Right lobe of liver (tissue), 6 donors: Measurements from ENCODE around the gene TSPAN9. TPM values are rescaled to one million over a fixed set of nuclear protein-coding genes. Genes with fewer than 3 reads are reported as not detected.

ENCODE experiments used
- ATAC-seq, 4 donors: fragments of 200-7000 bp; cut with Tn5 transposase; one replicate each; pipeline ENCODE4 v1.9.1; 2020; ENCODE audit warnings: mild to moderate bottlenecking in 4 of 4, moderate library complexity in 4 of 4
- DNase-seq, 3 donors: peaks; one replicate each; pipeline ENCODE4 v3.0.0-alpha.2; 2020
- H3K27ac ChIP-seq, 3 donors: fragments of 200-600 bp; one replicate each; pipeline ENCODE4 v1.8.0; 2022
- H3K27me3 ChIP-seq, 2 donors: fragments of 200-600 bp; one replicate each; pipeline ENCODE4 v1.8.0; 2022
- H3K36me3 ChIP-seq, 4 donors: fragments of 200-600 bp; sonication (generic) in 1 of 4; one replicate each; pipeline versions ENCODE4 v1.5.1 to v1.8.0; 2017 to 2022; ENCODE audit warnings: control low read depth in 1 of 4
- H3K4me1 ChIP-seq, 4 donors: fragments of 200-600 bp; sonication (generic) in 1 of 4; one replicate each; pipeline versions ENCODE4 v1.5.1 to v1.8.0; 2017 to 2022; ENCODE audit warnings: control low read depth in 1 of 4
- H3K4me3 ChIP-seq, 3 donors: fragments of 200-600 bp; one replicate each; pipeline ENCODE4 v1.8.0; 2022
- H3K9me3 ChIP-seq, 4 donors: fragments of 200-600 bp; sonication (generic) in 1 of 4; one replicate each; pipeline versions ENCODE4 v1.5.1 to v1.8.0; 2017 to 2022; ENCODE audit warnings: control low read depth in 1 of 4
- POLR2A ChIP-seq: fragments of 450-650 bp; IDR thresholded peaks from one replicate; pipeline ENCODE4 v1.6.1; 2017; ENCODE audit warnings: antibody characterized with exemption, mild to moderate bottlenecking
- WGBS: methylation state at CpG from one replicate; pipeline ENCODE4 v1.1.6; 2018; ENCODE audit warnings: low coverage, low lambda C conversion rate; ENCODE audit not compliant: insufficient coverage; ENCODE audit errors: missing lambda C conversion rate; 5-methylcytosine and 5-hydroxymethylcytosine counted together
- intact Hi-C, 2 donors: fragments of 100-400 bp; cut with DNase I; formaldehyde crosslinking; loops; one replicate each; pipeline versions ENCODE4 v1.11.2 to v1.14.1; 2022
- total RNA-seq, 6 experiments: library from RNA; depleted of rRNA in 2 of 6; stranded (reverse); fragments of >200 nt in 2 of 6; fragmentation: NEBNext Ultra II Directional in 3 of 6; extraction: Animal tissue kit (Norgen Biotek cat#: 25700) in 3 of 6; gene quantifications; one replicate each; pipeline versions ENCODE4 v1.1.0 to v1.2.4, GENCODE V29; 2016 to 2023
- TF ChIP-seq, protein P1 (sequence below), 4 donors: fragments of 200-600 bp in 3 of 4; fragments of 450-650 bp in 1 of 4; IDR thresholded peaks; one replicate each; pipeline versions ENCODE4 v1.5.1 to v1.8.0; 2016 to 2022; ENCODE audit warnings: antibody characterized with exemption in 4 of 4, mild to moderate bottlenecking in 2 of 4
- donor health status: DM: no; HTN: yes; CAD: no.
- donor health status: DM: no; HTN: no; CAD: no.
- donor health status: DM: no; HTN: no; CAD: no.
- donor health status: DM: no; HTN: yes; CAD: no.
- donor health status: DM: no; HTN: yes; CAD: no.

The TSPAN9 gene
- total RNA-seq, 6 experiments from 2014 or later, result 23.7 to 53.2 (median 39.8) TPM

DNA sequence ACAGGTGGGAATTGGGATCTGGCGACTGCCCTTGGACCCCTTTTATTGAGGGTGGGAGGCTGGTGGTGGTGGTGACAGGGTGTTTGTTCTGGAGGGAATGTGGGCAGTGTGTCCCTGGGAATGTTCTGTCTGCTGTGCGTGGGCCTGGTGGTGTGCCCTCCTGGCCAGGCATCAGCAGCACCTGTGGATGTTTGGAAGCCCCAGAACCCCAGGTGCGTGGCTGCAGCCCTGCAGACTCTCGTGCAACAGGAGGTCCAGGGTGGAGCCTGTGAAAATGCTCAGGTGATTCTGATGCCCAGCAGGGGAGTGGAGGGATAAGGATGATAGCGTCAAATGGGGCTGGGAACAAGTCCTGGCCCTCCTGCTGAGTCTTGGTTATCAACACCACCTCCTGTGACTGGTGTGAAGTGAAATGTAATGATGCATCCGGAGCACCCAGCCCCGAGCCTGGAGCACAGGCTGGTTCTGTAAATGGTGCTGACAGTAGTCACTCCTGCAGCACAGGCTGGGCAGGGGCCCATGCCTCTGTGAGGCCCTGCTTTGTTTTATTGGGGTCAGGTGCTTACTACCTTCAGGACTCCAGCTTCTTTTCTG lies 176.6 kb downstream of the TSPAN9 start:
- Histone ChIP-seq H3K27ac (no peak overlapping the region), H3K27me3 (no peaks in the 10 kb centered on the region), H3K4me3 (no peak overlapping the region), H3K9me3 (no peaks in the 10 kb centered on the region), H3K4me1 (peaks cover 0 to 40% (median 7%) of the 10 kb centered on the region in 4 donors), H3K36me3 (no peaks in the 10 kb centered on the region)
- DNase-seq (no peak), ATAC-seq (no peak)
- 80% methylated on average over 1 of the region's 7 CpGs for WGBS
- intact Hi-C loops, result no loop called here
- TF ChIP-seq, protein P1, sequence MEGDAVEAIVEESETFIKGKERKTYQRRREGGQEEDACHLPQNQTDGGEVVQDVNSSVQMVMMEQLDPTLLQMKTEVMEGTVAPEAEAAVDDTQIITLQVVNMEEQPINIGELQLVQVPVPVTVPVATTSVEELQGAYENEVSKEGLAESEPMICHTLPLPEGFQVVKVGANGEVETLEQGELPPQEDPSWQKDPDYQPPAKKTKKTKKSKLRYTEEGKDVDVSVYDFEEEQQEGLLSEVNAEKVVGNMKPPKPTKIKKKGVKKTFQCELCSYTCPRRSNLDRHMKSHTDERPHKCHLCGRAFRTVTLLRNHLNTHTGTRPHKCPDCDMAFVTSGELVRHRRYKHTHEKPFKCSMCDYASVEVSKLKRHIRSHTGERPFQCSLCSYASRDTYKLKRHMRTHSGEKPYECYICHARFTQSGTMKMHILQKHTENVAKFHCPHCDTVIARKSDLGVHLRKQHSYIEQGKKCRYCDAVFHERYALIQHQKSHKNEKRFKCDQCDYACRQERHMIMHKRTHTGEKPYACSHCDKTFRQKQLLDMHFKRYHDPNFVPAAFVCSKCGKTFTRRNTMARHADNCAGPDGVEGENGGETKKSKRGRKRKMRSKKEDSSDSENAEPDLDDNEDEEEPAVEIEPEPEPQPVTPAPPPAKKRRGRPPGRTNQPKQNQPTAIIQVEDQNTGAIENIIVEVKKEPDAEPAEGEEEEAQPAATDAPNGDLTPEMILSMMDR (IDR thresholded peaks at IDR 0.05), result no peak
- TF ChIP-seq POLR2A, result no peak

DNA sequence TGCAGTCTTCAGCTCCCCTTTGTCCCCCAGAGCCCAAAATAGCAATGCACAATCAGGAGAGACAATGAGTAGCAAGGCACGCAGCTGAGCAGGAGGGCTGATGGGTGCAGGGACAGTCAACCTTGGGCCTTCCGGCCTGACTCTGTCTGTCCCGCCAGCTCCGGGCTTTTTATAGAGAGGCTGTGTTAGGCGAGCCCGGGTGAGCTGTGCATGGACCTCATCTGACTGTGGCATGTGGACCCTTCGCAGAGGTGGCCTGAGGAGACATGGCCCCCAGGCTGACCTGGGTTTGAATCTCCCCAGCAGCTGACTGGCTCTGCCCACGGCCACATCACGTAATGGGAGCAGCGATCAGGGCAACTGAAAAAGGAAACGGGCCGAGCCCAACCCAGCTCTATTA lies 177.9 kb downstream of the TSPAN9 start:
- H3K27ac ChIP-seq, result no peak overlapping the region
- ATAC-seq (no peak), DNase-seq (no peak)
- 80% methylated on average over 1 of the region's 12 CpGs for WGBS
- no peak for TF ChIP-seq POLR2A
- TF ChIP-seq, protein P1 (IDR thresholded peaks at IDR 0.05), result no peak
- H3K4me1 ChIP-seq, result peaks cover 0 to 29% (median 5%) of the 10 kb centered on the region in 4 donors
- no peak overlapping the region for H3K4me3 ChIP-seq
- H3K36me3 ChIP-seq, result no peaks in the 10 kb centered on the region
- no peaks in the 10 kb centered on the region for H3K27me3 ChIP-seq
- H3K9me3 ChIP-seq, result no peaks in the 10 kb centered on the region
- intact Hi-C loops, result no loop called here

DNA sequence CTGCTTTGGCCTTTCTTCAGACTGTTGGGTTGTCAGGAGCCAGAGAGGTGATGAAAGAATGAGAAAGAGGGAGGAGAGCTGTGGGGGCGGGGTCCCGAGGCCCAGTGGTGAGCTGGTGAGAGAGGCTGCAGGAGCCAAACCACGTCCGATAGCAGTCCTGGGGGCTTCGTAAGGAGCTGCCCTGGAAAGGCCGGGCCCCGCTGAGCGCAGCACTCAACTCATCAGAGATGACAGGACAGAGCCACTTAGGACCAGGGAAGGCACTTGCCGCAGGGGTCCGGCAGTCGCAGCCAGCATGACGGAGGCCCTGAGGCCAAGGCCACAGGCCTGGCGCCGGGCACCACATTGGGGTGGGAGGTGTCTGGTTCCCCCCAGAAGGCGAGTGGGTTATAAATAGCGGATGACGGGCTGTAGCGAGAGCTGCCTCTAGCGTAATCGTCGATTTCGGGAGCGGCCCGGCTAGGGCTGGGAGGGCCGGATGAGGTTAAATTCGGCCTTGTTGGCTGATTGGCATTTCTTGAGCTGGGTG lies 179.0 kb downstream of the TSPAN9 start:
- TF ChIP-seq, protein P1 (IDR thresholded peaks at IDR 0.05), result no peak
- TF ChIP-seq POLR2A, result no peak
- 81% methylated on average over 2 of the region's 26 CpGs for WGBS
- ATAC-seq, result no peak
- no peak for DNase-seq
- H3K27ac ChIP-seq, result no peak overlapping the region
- peaks cover 0 to 18% (median 6%) of the 10 kb centered on the region in 4 donors for H3K4me1 ChIP-seq
- H3K4me3 ChIP-seq, result no peak overlapping the region
- H3K36me3 ChIP-seq, result no peaks in the 10 kb centered on the region
- no peaks in the 10 kb centered on the region for H3K27me3 ChIP-seq
- H3K9me3 ChIP-seq, result no peaks in the 10 kb centered on the region
- intact Hi-C loops, result no loop called here

DNA sequence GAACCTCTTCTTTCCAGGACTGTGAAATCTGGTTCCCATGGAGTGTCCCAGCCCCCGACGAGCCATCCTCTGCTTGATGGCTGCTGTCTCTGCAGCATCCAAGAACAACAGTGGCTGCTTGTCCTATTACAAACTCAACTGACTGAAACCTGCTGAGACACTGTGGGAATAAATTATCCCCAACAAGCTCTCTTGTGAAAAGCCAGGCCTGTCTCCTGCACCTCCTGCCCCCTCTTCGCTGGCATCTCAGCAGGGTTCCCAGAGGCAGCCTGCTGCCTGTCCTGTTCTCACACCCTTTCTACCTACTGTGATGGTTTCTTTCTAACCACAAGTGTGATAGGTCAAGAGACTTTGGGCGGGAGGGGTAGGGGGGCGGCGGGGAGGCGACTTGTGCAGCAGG lies 180.2 kb downstream of the TSPAN9 start:
- no peak overlapping the region for H3K27ac ChIP-seq
- no peak for DNase-seq
- H3K27me3 ChIP-seq, result no peaks in the 10 kb centered on the region
- no peaks in the 10 kb centered on the region for H3K9me3 ChIP-seq
- WGBS, result 82% methylated on average over 7 of the region's 7 CpGs
- no peak overlapping the region for H3K4me3 ChIP-seq
- H3K4me1 ChIP-seq, result peaks cover 0 to 18% (median 8%) of the 10 kb centered on the region in 4 donors
- no peaks in the 10 kb centered on the region for H3K36me3 ChIP-seq
- ATAC-seq, result no peak
- TF ChIP-seq POLR2A, result no peak
- TF ChIP-seq, protein P1 (IDR thresholded peaks at IDR 0.05), result no peak
- intact Hi-C loops, result no loop called here
